GM12878 (cell line): ENCODE results near the gene MAGEA1.

Experiments
- ATF2 ChIP-seq: IDR thresholded peaks from 2 replicates; pipeline ENCODE4 v1.6.1; 2012; ENCODE audit warnings: low read length, inconsistent platforms
- CEBPB ChIP-seq, 2 experiments: fragments of 150-350 bp in 1 of 2; IDR thresholded peaks; 2 replicates each; pipeline ENCODE4 v1.6.1; 2012 to 2014; ENCODE audit warnings: low read depth in 2 of 2, low read length in 2 of 2, borderline replicate concordance in 1 of 2, inconsistent platforms in 1 of 2
- EP300 ChIP-seq, 2 experiments: fragments of 150-350 bp in 1 of 2; IDR thresholded peaks; 2 replicates each; pipeline ENCODE4 v1.6.1; 2011 to 2012; ENCODE audit warnings: low read depth in 2 of 2, low read length in 2 of 2, borderline replicate concordance in 1 of 2, improper control_type of control experiment in 1 of 2, inconsistent platforms in 1 of 2; ENCODE audit not compliant: control insufficient read depth in 1 of 2
- ETV6 ChIP-seq, 2 experiments: fragments of 450-650 bp in 1 of 2; IDR thresholded peaks in 1 of 2; conservative IDR thresholded peaks in 1 of 2; 2 replicates each; pipeline ENCODE4 v1.6.1; 2014; ENCODE audit warnings: antibody characterized with exemption in 1 of 2, borderline replicate concordance in 1 of 2, low read depth in 1 of 2, mild to moderate bottlenecking in 1 of 2, moderate library complexity in 1 of 2
- EZH2 ChIP-seq: IDR thresholded peaks from 2 replicates; pipeline ENCODE4 v1.6.1; 2012; ENCODE audit warnings: low read depth, mild to moderate bottlenecking, control low read depth, inconsistent platforms, low read length, borderline replicate concordance; ENCODE audit not compliant: control insufficient read depth
- HDAC2 ChIP-seq: fragments of 200-600 bp; sonication (generic); IDR thresholded peaks from 2 replicates; pipeline ENCODE4 v1.6.1; 2017
- NBN ChIP-seq: fragments of 450-650 bp; IDR thresholded peaks from 2 replicates; pipeline ENCODE4 v1.6.1; 2016
- POLR2A ChIP-seq: IDR thresholded peaks from 2 replicates; pipeline ENCODE4 v1.6.1; 2011; ENCODE audit warnings: low read depth, mild to moderate bottlenecking, low read length
- RCOR1 ChIP-seq: conservative IDR thresholded peaks from 2 replicates; pipeline ENCODE4 v1.6.1; 2012; ENCODE audit warnings: low read depth, low read length, improper control_type of control experiment
- SP1 ChIP-seq: IDR thresholded peaks from one replicate; pipeline ENCODE4 v1.6.1; 2011; ENCODE audit warnings: low read depth, low read length
- TAF1 ChIP-seq: IDR thresholded peaks from 2 replicates; pipeline ENCODE4 v1.6.1; 2011; ENCODE audit warnings: mild to moderate bottlenecking, low read depth, low read length, borderline replicate concordance
- TF ChIP-seq, protein P1 (sequence below), 3 experiments: IDR thresholded peaks in 2 of 3; conservative IDR thresholded peaks in 1 of 3; 2 replicates each; pipeline ENCODE4 v1.5.1; 2011; ENCODE audit warnings: low read depth in 3 of 3, low read length in 3 of 3, mild to moderate bottlenecking in 3 of 3, control low read depth in 2 of 3, moderate library complexity in 2 of 3, inconsistent platforms in 1 of 3, mixed read lengths in 1 of 3; ENCODE audit not compliant: control insufficient read depth in 2 of 3, insufficient read depth in 1 of 3; ENCODE audit errors: extremely low read depth in 1 of 3

DNA sequence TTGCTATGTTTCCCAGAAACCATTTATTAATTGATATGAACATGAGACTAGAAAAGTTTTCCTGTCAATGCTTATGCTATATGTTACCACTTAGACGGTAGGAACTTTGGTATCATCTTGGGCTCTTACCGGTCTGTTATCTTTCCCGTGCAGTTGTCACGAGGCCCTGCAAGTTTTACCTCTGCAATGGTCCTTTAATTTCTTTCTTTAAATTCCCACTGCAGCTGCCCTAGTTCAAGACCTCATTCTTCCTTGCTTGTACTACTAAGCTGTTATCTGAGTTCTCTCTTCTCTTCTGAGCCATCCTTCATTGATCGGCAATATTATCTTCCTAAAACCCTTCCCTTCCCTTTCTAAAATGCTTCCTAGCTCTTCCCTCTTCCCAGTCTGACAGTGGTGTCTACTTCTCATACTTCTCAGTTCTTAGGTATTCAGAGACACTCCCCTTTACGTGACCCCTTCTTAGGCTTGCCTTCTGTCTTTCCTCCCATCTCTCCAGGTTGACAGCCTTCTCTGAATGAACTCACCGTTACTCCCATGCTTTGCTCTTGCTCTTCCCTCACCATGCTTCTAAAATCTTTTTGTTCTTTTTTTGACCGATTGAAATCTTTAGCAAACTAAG, 27.5 kb downstream of the MAGEA1 start:
- TF ChIP-seq, protein P1, sequence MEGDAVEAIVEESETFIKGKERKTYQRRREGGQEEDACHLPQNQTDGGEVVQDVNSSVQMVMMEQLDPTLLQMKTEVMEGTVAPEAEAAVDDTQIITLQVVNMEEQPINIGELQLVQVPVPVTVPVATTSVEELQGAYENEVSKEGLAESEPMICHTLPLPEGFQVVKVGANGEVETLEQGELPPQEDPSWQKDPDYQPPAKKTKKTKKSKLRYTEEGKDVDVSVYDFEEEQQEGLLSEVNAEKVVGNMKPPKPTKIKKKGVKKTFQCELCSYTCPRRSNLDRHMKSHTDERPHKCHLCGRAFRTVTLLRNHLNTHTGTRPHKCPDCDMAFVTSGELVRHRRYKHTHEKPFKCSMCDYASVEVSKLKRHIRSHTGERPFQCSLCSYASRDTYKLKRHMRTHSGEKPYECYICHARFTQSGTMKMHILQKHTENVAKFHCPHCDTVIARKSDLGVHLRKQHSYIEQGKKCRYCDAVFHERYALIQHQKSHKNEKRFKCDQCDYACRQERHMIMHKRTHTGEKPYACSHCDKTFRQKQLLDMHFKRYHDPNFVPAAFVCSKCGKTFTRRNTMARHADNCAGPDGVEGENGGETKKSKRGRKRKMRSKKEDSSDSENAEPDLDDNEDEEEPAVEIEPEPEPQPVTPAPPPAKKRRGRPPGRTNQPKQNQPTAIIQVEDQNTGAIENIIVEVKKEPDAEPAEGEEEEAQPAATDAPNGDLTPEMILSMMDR (IDR thresholded peaks at IDR 0.05 in 2 of 3, conservative IDR thresholded peaks at IDR 0.05 in 1 of 3; ENCODE audit: control insufficient read depth in 2 of 3, extremely low read depth in 1 of 3, insufficient read depth in 1 of 3, low read depth in 3 of 3, low read length in 3 of 3) = no peak
- TF ChIP-seq EZH2 = no peak
- no peak for TF ChIP-seq HDAC2
- TF ChIP-seq RCOR1 = no peak
- no peak for TF ChIP-seq ETV6 (conservative IDR thresholded peaks at IDR 0.05 in 1 of 2, IDR thresholded peaks at IDR 0.05 in 1 of 2; ENCODE audit: borderline replicate concordance in 1 of 2, low read depth in 1 of 2)
- no peak for TF ChIP-seq SP1
- TF ChIP-seq ATF2 = no peak
- no peak for TF ChIP-seq TAF1
- TF ChIP-seq EP300 (IDR thresholded peaks at IDR 0.05; ENCODE audit: borderline replicate concordance in 1 of 2, control insufficient read depth in 1 of 2, low read depth in 2 of 2, low read length in 2 of 2) = no peak
- TF ChIP-seq NBN = no peak
- TF ChIP-seq POLR2A = no peak
- no peak for TF ChIP-seq CEBPB (IDR thresholded peaks at IDR 0.05; ENCODE audit: borderline replicate concordance in 1 of 2, low read depth in 2 of 2, low read length in 2 of 2)
